C4-2B (cell line): ENCODE measurements around the gene GPR150.

Experiments
- ZFX ChIP-seq: fragments of 450-650 bp; IDR thresholded peaks from 2 replicates; pipeline ENCODE4 v1.6.1; 2017
- TF ChIP-seq, protein P1 (sequence below): fragments of 450-650 bp; conservative IDR thresholded peaks from 2 replicates; pipeline ENCODE4 v1.5.1; 2017; ENCODE audit warnings: mild to moderate bottlenecking

GRCh38 chr5:95631255-95631958 is 11.5 kb downstream of the GPR150 start:
- TF ChIP-seq, protein P1, sequence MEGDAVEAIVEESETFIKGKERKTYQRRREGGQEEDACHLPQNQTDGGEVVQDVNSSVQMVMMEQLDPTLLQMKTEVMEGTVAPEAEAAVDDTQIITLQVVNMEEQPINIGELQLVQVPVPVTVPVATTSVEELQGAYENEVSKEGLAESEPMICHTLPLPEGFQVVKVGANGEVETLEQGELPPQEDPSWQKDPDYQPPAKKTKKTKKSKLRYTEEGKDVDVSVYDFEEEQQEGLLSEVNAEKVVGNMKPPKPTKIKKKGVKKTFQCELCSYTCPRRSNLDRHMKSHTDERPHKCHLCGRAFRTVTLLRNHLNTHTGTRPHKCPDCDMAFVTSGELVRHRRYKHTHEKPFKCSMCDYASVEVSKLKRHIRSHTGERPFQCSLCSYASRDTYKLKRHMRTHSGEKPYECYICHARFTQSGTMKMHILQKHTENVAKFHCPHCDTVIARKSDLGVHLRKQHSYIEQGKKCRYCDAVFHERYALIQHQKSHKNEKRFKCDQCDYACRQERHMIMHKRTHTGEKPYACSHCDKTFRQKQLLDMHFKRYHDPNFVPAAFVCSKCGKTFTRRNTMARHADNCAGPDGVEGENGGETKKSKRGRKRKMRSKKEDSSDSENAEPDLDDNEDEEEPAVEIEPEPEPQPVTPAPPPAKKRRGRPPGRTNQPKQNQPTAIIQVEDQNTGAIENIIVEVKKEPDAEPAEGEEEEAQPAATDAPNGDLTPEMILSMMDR = no peak
- no peak for TF ChIP-seq ZFX
